Stomach (tissue), 9 donors: ENCODE measurements around the gene ALDOC. TPM values are rescaled to one million over a fixed set of nuclear protein-coding genes. Genes with fewer than 3 reads are reported as not detected.
A peak's percentile ranks its signal among the peaks of the same experiment; 100 is the strongest.

Experiments
- DNase-seq, 2 donors: peaks; one replicate each; pipeline versions ENCODE4 v3.0.0 to v3.0.0-alpha.2; 2013 to 2019
- H3K27ac ChIP-seq, 5 donors: fragments of 200-600 bp in 4 of 5; sonication (generic) in 4 of 5; one replicate each; pipeline ENCODE4 v1.5.1; 2013 to 2019; ENCODE audit warnings: mild to moderate bottlenecking in 1 of 5, moderate library complexity in 1 of 5
- H3K27me3 ChIP-seq, 3 donors: fragments of 200-600 bp; sonication (generic); one replicate each; pipeline ENCODE4 v1.5.1; 2017 to 2019; ENCODE audit warnings: mixed run types in 1 of 3
- H3K36me3 ChIP-seq, 4 donors: fragments of 200-600 bp; sonication (generic); 1 replicate in 3 of 4; 2 replicates in 1 of 4; pipeline ENCODE4 v1.5.1; 2016 to 2019
- H3K4me1 ChIP-seq, 4 donors: fragments of 200-600 bp; sonication (generic); one replicate each; pipeline ENCODE4 v1.5.1; 2016 to 2019
- H3K4me3 ChIP-seq, 4 donors: fragments of 200-600 bp; sonication (generic) in 3 of 4; one replicate each; pipeline ENCODE4 v1.5.1; 2016 to 2019; ENCODE audit warnings: mild to moderate bottlenecking in 1 of 4
- H3K9me3 ChIP-seq, 4 donors: fragments of 200-600 bp; sonication (generic); one replicate each; pipeline ENCODE4 v1.5.1; 2016 to 2019
- CTCF ChIP-seq, 7 experiments: fragments of 450-650 bp in 4 of 7; fragments of 200-600 bp in 3 of 7; sonication (generic) in 3 of 7; IDR thresholded peaks; one replicate each; pipeline ENCODE4 v1.5.1; 2016 to 2019; ENCODE audit warnings: antibody characterized with exemption in 7 of 7, control low read depth in 2 of 7, mild to moderate bottlenecking in 1 of 7
- EP300 ChIP-seq: sonication (generic); formaldehyde crosslinking; IDR thresholded peaks from one replicate; pipeline ENCODE4 v1.6.1; 2017; ENCODE audit warnings: antibody characterized with exemption
- POLR2A ChIP-seq, 4 donors: fragments of 450-650 bp; IDR thresholded peaks; one replicate each; pipeline ENCODE4 v1.6.1; 2016; ENCODE audit warnings: antibody characterized with exemption in 4 of 4, control low read depth in 2 of 4, mild to moderate bottlenecking in 1 of 4, moderate library complexity in 1 of 4
- POLR2AphosphoS5 ChIP-seq, 3 donors: sonication (generic); formaldehyde crosslinking; IDR thresholded peaks; one replicate each; pipeline ENCODE4 v1.6.1; 2016; ENCODE audit warnings: antibody characterized with exemption in 3 of 3
- WGBS, 5 donors: extraction: QIAGEN DNeasy Blood & Tissue Kit in 3 of 5; methylation state at CpG; one replicate each; pipeline versions ENCODE4 v1.1.5 to v1.1.7; 2013 to 2018; 5-methylcytosine and 5-hydroxymethylcytosine counted together
- intact Hi-C: fragments of 100-400 bp; cut with DNase I; formaldehyde crosslinking; loops from one replicate; pipeline ENCODE4 v1.15.1; 2023; ENCODE audit warnings: low total_unique reads
- polyA plus RNA-seq, 3 donors: library from polyadenylated mRNA; stranded (reverse); fragments of 200-250 nt; gene quantifications; one replicate each; pipeline ENCODE4 v1.2.3, GENCODE V29; 2013
- total RNA-seq, 5 donors: library from RNA; depleted of rRNA; stranded (reverse); fragments of >200 nt; gene quantifications; one replicate each; pipeline versions ENCODE4 v1.1.0 to v1.2.3, GENCODE V29; 2014 to 2016
- donor health status: healthy with polysubstance abuse.
- donor health status: Bipolar disorder and iron deficiency.
- donor health status: healthy.

The ALDOC gene
- total and polyA plus RNA-seq, 8 donors, result 0.89 to 54.8 (median 11.0) TPM

GRCh38 chr17:28530926-28531325, 45.8 kb downstream of the ALDOC start:
- Histone ChIP-seq H3K27me3 (peaks cover 0 to 9% (median 0%) of the 10 kb centered on the region in 3 donors), H3K9me3 (no peaks in the 10 kb centered on the region), H3K4me1 (peaks cover 0 to 36% (median 23%) of the 10 kb centered on the region in 4 donors), H3K36me3 (no peaks in the 10 kb centered on the region), H3K4me3 (no peak overlapping the region), H3K27ac (no peak overlapping the region)
- intact Hi-C loops, result no loop called here
- 74 to 83% (median 78%) methylated on average over 7 of the region's 7 CpGs for WGBS, 5 donors
- DNase-seq, result no peak
- TF ChIP-seq EP300 (no peak), POLR2A (IDR thresholded peaks at IDR 0.05) (no peak), CTCF (IDR thresholded peaks at IDR 0.05) (no peak), POLR2AphosphoS5 (IDR thresholded peaks at IDR 0.05) (no peak)

- no peak for DNase-seq
- H3K9me3 ChIP-seq, result no peaks in the 10 kb centered on the region
- no peak overlapping the region for H3K4me3 ChIP-seq
- peaks cover 0 to 9% (median 0%) of the 10 kb centered on the region in 3 donors for H3K27me3 ChIP-seq
- peaks cover 0 to 39% (median 28%) of the 10 kb centered on the region in 4 donors for H3K4me1 ChIP-seq
- H3K36me3 ChIP-seq, result no peaks in the 10 kb centered on the region
- WGBS, 5 donors, result 82 to 91% (median 90%) methylated on average over 4 of the region's 4 CpGs
- no peak overlapping the region for H3K27ac ChIP-seq
- intact Hi-C loops, result no loop called here
- TF ChIP-seq EP300 (no peak), POLR2A (IDR thresholded peaks at IDR 0.05) (no peak), POLR2AphosphoS5 (IDR thresholded peaks at IDR 0.05) (no peak), CTCF (IDR thresholded peaks at IDR 0.05) (no peak)
Measured at GRCh38 chr17:28530250-28530649, 46.4 kb downstream of the ALDOC start.

GRCh38 chr17:28529013-28529400, 47.7 kb downstream of the ALDOC start:
- peaks cover 6 to 50% (median 34%) of the 10 kb centered on the region in 4 donors for H3K4me1 ChIP-seq
- no peak overlapping the region for H3K4me3 ChIP-seq
- H3K36me3 ChIP-seq, result no peaks in the 10 kb centered on the region
- H3K27ac ChIP-seq, result no peak overlapping the region
- intact Hi-C loops, result no loop called here
- TF ChIP-seq EP300 (no peak), POLR2A (IDR thresholded peaks at IDR 0.05) (no peak)
- H3K27me3 ChIP-seq, result peaks cover 0 to 9% (median 0%) of the 10 kb centered on the region in 3 donors
- no peak for DNase-seq
- WGBS, 5 donors, result 67 to 97% (median 89%) methylated on average over 1 to 3 of the region's 3 CpGs
- no peaks in the 10 kb centered on the region for H3K9me3 ChIP-seq

GRCh38 chr17:28528327-28529012, 48.2 kb downstream of the ALDOC start:
- H3K4me1 ChIP-seq, result peaks cover 6 to 50% (median 34%) of the 10 kb centered on the region in 4 donors
- no peaks in the 10 kb centered on the region for H3K36me3 ChIP-seq
- DNase-seq, result no peak
- no peak overlapping the region for H3K4me3 ChIP-seq
- TF ChIP-seq CTCF (IDR thresholded peaks at IDR 0.05), result no peak
- WGBS, 5 donors, result 76 to 80% (median 77%) methylated on average over 9 of the region's 9 CpGs
- intact Hi-C loops, result no loop called here
- H3K9me3 ChIP-seq, result no peaks in the 10 kb centered on the region
- peaks cover 0 to 9% (median 0%) of the 10 kb centered on the region in 3 donors for H3K27me3 ChIP-seq
- H3K27ac ChIP-seq, result no peak overlapping the region

- Histone ChIP-seq H3K4me1 (peaks cover 6 to 44% (median 34%) of the 10 kb centered on the region in 4 donors), H3K36me3 (no peaks in the 10 kb centered on the region), H3K27me3 (peaks cover 0 to 9% (median 0%) of the 10 kb centered on the region in 3 donors), H3K27ac (peak overlapping the region in 2 of 5 donors; percentile 24 to 62), H3K4me3 (no peak overlapping the region), H3K9me3 (no peaks in the 10 kb centered on the region)
- DNase-seq, result peak in 1 of 2 donors; percentile 90
- WGBS, 5 donors, result 29 to 65% (median 43%) methylated on average over 2 of the region's 2 CpGs
- intact Hi-C loops, result no loop called here
- no peak for TF ChIP-seq EP300
- no peak for TF ChIP-seq POLR2A (IDR thresholded peaks at IDR 0.05)
- no peak for TF ChIP-seq CTCF (IDR thresholded peaks at IDR 0.05)
- no peak for TF ChIP-seq POLR2AphosphoS5 (IDR thresholded peaks at IDR 0.05)
Measured at GRCh38 chr17:28527859-28528258, 48.8 kb downstream of the ALDOC start.
